ENCODE results near the gene TMEM17. TPM values are rescaled to one million over a fixed set of nuclear protein-coding genes. Genes with fewer than 3 reads are reported as not detected.
A peak's percentile ranks its signal among the peaks of the same experiment; 100 is the strongest.

TMEM17 gene
- total and polyA plus RNA-seq, 2 of the 13 experiments (the other 11 are each of a cell fraction or from before 2014, with no cell fraction given): 0.22 to 0.50 TPM

DNA sequence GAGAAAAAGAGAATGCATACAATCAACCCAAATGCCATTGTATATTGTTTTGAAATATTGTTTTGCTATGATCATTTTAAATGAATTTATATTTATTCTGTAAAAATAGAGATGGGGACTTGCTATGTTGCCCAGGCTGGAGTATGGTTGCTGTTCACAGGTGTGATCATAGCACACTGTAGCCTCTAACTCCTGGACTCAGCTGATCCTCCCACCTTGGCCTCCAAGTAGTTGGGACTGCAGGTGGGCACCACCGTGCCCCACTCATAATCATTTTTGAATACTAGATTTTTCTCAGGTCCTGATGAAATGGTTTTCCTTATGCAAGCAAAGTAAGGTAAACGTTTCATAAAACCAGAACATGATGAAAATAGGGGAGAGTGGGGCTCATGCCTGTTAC is 46.3 kb downstream of the TMEM17 start (continued):
- no peak for TF ChIP-seq HDAC6 (IDR thresholded peaks at IDR 0.05; ENCODE audit: low read depth, low read length)
- TF ChIP-seq, protein P1, sequence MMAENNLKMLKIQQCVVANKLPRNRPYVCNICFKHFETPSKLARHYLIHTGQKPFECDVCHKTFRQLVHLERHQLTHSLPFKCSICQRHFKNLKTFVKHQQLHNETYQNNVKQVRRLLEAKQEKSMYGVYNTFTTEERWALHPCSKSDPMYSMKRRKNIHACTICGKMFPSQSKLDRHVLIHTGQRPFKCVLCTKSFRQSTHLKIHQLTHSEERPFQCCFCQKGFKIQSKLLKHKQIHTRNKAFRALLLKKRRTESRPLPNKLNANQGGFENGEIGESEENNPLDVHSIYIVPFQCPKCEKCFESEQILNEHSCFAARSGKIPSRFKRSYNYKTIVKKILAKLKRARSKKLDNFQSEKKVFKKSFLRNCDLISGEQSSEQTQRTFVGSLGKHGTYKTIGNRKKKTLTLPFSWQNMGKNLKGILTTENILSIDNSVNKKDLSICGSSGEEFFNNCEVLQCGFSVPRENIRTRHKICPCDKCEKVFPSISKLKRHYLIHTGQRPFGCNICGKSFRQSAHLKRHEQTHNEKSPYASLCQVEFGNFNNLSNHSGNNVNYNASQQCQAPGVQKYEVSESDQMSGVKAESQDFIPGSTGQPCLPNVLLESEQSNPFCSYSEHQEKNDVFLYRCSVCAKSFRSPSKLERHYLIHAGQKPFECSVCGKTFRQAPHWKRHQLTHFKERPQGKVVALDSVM (CRISPR knock-in tag; IDR thresholded peaks at IDR 0.05): peak; percentile 89
- no peak for TF ChIP-seq GATA4 (IDR thresholded peaks at IDR 0.05; ENCODE audit: borderline replicate concordance, low read depth)
- TF ChIP-seq, protein P2, sequence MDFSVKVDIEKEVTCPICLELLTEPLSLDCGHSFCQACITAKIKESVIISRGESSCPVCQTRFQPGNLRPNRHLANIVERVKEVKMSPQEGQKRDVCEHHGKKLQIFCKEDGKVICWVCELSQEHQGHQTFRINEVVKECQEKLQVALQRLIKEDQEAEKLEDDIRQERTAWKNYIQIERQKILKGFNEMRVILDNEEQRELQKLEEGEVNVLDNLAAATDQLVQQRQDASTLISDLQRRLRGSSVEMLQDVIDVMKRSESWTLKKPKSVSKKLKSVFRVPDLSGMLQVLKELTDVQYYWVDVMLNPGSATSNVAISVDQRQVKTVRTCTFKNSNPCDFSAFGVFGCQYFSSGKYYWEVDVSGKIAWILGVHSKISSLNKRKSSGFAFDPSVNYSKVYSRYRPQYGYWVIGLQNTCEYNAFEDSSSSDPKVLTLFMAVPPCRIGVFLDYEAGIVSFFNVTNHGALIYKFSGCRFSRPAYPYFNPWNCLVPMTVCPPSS (IDR thresholded peaks at IDR 0.05): no peak
- TF ChIP-seq SMYD3 (CRISPR knock-in tag; IDR thresholded peaks at IDR 0.05): no peak
- no peak for TF ChIP-seq HHEX (CRISPR knock-in tag; IDR thresholded peaks at IDR 0.05)
- TF ChIP-seq ZNF367 (CRISPR knock-in tag; IDR thresholded peaks at IDR 0.05; ENCODE audit: borderline replicate concordance): no peak
- peak; percentile 19; the same call in 1 of the 2 replicates for TF ChIP-seq POGZ (CRISPR knock-in tag; IDR thresholded peaks at IDR 0.05)
- TF ChIP-seq, protein P3, sequence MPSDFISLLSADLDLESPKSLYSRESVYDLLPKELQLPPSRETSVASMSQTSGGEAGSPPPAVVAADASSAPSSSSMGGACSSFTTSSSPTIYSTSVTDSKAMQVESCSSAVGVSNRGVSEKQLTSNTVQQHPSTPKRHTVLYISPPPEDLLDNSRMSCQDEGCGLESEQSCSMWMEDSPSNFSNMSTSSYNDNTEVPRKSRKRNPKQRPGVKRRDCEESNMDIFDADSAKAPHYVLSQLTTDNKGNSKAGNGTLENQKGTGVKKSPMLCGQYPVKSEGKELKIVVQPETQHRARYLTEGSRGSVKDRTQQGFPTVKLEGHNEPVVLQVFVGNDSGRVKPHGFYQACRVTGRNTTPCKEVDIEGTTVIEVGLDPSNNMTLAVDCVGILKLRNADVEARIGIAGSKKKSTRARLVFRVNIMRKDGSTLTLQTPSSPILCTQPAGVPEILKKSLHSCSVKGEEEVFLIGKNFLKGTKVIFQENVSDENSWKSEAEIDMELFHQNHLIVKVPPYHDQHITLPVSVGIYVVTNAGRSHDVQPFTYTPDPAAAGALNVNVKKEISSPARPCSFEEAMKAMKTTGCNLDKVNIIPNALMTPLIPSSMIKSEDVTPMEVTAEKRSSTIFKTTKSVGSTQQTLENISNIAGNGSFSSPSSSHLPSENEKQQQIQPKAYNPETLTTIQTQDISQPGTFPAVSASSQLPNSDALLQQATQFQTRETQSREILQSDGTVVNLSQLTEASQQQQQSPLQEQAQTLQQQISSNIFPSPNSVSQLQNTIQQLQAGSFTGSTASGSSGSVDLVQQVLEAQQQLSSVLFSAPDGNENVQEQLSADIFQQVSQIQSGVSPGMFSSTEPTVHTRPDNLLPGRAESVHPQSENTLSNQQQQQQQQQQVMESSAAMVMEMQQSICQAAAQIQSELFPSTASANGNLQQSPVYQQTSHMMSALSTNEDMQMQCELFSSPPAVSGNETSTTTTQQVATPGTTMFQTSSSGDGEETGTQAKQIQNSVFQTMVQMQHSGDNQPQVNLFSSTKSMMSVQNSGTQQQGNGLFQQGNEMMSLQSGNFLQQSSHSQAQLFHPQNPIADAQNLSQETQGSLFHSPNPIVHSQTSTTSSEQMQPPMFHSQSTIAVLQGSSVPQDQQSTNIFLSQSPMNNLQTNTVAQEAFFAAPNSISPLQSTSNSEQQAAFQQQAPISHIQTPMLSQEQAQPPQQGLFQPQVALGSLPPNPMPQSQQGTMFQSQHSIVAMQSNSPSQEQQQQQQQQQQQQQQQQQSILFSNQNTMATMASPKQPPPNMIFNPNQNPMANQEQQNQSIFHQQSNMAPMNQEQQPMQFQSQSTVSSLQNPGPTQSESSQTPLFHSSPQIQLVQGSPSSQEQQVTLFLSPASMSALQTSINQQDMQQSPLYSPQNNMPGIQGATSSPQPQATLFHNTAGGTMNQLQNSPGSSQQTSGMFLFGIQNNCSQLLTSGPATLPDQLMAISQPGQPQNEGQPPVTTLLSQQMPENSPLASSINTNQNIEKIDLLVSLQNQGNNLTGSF (CRISPR knock-in tag; IDR thresholded peaks at IDR 0.05): no peak
